ENCODE measurements around the gene HAS3.
"Not testable (repeated sequence)": the region's sequence is repeated elsewhere in the genome, so short reads cannot be mapped to it uniquely, and the experiment has no call there.

Gene HAS3, protein sequence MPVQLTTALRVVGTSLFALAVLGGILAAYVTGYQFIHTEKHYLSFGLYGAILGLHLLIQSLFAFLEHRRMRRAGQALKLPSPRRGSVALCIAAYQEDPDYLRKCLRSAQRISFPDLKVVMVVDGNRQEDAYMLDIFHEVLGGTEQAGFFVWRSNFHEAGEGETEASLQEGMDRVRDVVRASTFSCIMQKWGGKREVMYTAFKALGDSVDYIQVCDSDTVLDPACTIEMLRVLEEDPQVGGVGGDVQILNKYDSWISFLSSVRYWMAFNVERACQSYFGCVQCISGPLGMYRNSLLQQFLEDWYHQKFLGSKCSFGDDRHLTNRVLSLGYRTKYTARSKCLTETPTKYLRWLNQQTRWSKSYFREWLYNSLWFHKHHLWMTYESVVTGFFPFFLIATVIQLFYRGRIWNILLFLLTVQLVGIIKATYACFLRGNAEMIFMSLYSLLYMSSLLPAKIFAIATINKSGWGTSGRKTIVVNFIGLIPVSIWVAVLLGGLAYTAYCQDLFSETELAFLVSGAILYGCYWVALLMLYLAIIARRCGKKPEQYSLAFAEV

DNA sequence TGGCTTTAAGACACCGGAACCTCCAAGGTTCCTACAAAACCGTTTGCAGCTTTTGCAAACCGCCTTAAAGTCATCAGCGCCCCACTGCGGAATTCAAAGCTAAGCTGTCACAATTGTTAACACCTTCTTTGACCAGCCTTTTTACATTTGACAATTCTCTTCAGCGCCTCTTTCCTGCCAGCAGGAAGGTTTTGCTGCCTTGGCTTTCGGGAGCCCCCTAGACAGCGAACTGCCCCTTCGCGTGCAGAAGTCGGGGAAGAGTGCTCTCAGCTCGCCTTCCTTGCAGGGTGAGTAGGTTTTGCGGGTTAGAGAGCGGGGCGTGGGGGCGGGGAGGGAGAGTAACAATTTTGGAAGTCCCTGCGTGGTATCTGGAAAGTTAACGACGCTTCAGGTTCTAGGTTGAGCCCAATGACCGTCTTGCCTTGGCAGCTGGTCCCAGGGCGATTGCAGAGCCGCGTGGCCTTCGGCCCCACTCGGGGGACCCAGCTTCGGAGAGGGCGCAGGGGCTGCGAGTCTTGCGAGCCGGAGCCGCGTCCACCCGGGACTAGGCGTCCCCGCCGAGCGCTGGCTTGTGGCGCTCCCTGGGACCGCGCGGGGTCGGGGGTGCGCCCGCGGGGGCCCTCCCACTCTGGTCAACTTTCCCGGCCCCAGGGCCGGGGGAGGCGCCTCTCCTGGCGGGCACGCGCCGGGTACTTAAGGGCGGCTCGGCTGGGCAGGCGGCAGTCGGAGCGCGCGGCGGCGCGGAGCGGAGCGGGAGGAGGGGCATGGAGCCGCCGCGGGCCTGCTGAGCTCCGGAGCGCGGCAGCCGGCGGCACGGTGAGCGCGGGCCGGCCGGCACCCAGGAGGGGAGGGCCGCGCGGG lies at the start of gene HAS3:
Gene HAS3, plus strand, starts transcription at position 153 of the 861 bp plus-strand sequence. CDS start 3,743 bp downstream, outside the sequence.
- peak; percentile 61 for DNase-seq

DNA sequence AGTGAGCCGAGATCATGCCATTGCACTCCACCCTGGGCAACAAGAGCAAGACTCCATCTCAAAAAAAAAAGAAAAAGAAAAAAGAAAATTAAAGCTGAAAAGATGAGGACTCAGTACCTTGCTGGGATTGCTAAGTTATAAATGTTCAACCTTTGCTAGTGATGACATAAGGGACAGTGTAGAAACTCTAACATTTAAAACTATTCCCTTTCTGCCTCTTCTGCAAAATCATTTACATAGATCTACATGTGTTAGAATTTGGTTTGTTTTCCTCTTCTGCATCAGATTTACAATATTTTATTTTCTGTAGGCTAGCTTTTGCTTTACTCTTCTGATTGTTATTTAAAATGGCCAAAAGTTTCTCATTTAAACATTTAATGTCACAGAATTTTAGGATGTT lies 49.5 kb upstream of the HAS3 start:
- DNase-seq, result no peak

DNA sequence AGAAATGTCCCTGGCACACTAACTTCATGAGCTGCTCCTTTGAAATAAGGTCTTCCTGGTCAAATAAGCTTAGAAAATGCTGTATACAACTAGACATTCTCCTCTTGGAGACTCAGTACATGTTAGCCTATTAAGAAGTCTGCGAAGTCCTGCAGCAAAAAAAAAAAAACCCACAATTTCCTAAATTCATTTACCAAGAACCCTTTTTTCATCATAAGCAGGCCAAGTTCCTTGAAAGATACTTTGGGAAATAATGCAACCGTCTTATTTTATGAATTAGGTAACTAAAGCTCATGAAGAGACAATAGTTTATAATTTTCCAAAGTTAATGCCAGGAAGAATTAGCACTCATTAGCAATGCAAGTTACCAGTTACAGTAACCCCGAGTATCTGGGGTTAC lies 49.0 kb upstream of the HAS3 start:
- DNase-seq, result no peak

DNA sequence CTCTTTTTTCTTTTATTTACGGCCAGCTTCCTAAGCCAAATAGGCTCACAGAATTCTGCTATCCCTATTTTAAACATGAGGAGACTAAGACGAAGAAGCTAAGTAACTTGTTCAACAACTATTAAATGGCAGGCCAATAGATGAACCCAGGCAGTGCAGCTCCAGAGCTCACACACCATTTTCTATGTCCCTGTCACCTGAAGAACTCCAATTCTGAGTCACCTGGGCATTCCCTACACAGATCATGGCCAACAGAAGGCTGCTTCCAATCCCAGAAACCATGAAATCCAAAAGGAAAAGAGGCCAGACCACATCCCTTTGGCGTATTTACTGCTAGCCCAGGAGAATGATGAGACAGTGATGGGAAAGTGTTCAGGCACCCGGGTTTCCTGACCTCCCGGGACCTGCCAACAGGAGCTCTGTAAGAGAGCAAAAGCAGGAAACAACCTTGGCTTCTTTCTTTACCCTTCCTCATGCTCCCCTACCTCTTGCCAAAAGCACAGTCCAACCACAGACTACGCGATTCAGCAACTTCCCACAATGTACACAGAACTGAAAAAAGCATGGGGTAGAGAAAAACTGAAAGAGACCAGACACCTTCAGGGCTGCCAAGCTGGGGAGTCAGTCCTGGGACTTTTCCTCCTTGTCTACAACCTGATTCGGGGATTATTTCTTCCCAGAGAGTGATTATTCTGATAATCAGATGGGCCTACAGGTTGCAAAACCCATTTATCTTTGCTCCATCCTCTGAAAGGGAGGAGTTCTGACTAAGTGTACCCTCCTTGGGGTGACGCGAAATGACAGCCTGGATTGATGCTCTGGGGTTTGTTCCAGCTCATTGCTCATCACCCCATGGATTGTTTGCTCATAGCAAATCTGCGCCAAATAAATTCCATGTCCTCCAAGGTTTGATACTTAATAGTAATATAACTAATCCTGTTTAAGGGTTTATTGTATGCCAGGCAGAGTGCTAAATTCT lies 47.8 kb upstream of the HAS3 start:
- peak; percentile 28 for DNase-seq

DNA sequence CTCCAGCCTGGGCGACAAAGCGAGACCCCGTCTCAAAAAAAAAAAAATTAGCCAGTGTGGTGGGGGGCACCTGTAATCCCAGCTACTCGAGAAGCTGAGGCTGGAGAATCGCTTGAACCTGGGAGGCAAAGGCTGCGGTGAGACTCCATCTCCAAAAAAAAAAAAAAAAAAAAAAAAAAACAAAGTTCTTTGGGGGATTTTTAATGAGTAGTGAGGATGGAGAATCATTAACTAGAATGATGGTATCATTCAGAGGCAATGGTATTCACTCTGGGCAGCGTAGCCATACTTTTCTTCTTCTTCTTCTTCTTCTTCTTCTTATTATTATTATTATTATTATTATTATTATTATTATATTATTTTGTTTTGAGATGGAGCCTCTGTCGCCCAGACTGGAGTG lies 42.0 kb upstream of the HAS3 start:
- not testable (repeated sequence) for DNase-seq

DNA sequence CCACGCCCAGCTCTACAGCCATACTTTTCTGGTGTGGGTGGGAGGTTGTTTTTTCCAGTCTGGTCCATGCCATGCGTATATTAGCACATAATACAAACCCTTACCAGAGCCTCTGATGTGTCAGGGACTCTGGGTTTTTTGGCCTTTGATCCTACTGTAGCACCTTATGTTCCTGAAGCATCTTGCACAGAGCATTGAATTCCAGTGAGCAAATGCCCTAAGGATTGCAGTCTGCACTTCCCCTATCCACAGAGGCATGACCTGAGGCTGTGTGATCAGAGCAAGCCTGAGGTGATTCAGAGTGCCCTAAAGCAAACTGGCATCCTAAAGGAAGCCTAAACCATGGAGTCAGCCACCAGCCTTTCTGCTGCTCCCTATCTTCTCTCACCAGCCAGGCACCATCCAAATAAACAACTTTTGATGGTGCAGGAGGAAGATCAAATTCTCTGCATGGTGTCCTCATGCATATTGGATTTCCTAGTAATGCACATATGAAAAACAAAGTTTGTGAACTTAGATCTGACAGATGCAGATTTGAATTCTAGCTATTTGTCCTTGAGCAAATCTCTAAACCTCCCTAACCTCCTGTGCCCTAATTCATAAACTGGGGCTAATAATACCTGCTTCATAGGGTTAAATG lies 41.2 kb upstream of the HAS3 start:
- no peak for DNase-seq

DNA sequence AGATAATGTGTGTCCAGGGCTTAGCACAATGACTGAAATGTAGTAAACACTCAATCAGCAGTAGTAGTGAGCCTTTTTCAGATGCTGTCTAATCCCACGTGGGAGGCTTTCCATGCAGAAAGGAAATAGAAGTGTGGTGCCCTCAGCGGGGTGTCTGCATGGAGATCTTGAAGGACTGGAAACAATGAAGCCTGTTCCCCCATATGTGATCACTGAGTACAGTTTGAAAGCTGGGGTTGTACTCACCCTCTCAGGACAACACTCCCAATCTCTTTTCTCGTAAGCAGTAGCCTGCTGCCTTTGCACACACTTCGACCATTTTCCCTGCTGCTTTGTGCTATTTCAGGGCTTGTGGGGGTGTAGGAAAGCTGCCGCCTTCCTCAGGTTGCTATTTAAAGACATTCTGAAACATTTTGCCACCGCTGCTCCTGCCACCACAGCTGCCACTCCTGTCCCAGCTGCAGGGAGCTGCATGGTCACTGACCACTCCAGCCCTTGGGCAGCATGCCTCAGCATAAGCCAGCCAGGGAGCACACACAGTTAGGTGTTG lies 40.6 kb upstream of the HAS3 start:
- no peak for DNase-seq

DNA sequence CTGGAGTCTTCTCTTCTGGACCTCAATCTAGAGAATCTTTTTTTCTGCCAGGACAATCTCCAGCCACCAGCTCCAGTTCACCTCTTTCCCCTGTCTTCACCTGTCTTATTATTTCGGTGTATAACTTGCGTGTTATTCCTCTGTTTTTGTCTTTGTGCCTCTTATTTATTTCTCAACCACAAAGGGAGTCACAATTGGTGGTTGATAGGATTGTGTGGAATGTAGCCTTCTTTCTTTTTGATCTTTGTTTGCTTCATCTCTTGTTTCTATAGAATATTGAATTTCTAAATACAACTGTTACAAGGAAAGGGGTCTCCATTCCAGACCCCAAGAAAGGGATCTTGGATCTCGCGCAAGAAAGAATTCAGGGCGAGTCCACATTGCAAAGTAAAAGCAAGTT lies 35.9 kb upstream of the HAS3 start:
- DNase-seq, result no peak

DNA sequence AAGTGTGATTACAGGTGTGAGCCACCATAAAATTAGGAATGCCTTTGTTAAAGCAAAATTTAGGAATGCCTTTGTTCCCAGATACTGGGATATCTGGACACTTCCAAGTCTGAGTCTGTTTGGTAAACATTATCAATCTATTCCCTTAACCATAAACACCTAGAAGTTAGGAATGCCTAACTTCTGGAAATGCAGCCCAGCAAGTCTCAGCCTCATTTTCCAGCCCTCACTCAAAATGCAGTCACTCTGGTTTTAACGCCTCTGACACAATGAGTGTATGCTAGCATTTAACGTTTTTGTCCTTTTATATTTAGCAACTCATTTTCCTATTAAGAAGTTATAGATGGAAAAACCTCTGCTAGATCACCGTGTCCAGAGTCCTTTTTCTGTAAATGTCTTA lies 34.4 kb upstream of the HAS3 start:
- no peak for DNase-seq

DNA sequence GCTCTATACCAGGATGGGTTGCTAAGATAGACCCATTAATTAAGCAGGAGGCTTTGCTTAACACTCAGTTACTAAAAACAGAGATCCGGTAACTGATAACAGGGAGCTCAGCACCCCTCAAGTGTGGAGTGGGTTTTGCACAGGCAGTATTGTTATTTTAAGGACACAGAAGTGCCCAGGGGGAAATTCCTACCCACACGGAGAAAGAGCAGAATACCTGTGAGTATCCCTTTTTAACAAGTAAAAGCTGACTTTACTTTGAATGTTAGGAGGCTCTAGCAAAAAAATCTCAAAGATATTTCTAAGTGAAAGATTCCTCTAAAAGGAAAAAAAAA lies 32.8 kb upstream of the HAS3 start:
- DNase-seq, result no peak

DNA sequence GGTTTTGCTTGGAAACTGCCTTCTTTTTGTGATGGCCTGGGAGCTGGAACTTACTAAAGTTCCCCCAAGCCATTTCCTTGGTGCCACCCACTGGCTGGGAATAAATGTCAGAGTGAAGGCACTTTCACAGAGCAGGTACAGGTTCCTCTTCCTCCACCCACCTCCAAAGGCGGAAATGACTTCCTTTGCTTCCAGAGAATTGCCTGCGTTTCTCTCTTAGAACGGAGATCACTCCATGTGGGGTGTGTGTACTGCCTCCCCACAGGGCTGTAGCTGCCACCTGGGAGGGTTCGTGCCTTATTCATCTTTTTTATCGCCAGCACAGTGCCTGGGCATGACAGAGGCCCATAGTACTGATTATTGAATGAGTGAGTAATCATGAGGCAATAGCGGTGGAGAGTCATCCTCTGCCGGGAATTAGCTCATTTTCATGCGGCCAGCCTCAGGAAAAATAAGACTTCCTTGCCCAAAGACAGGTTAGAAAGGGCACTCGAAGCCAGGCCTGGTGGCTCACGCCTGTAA lies 32.2 kb upstream of the HAS3 start:
- no peak for DNase-seq

DNA sequence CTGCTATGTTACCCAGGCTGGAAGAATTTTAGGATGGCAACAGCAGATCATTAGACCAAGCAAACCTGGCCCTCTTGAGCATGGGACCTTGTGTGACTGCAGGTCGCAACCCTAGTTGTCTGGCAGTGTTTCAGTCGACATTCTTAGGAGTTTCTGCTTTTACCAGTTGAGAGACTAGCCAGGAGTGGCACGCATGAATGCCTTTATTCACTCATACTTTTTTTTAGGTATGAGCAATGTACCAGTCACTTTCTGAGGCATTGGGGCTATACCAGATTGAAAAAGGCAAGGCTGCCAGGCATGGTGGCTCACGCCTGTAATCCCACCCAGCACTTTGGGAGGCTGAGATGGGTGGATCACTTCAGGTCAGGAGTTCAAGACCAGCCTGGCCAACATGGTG lies 28.2 kb upstream of the HAS3 start:
- no peak for DNase-seq

DNA sequence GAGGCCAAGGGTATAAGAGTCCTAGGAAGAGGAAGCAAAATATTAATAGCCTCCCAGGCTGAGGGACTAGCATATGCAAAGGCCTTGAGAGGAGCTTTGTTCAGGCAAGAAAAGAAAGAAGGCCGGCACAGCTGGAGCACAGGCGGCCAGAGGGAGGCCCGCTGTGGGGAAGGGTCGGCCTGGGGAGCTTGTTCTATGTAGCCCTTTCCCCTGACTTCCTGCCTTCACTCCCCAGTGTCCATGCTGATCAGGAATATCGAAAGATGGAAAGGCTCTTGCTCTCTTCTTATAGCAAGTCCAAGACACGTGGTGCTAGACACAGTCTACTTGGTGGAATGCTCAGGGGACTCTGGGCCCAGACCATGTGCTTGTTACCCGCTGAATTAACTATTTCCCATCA lies 27.4 kb upstream of the HAS3 start:
- DNase-seq, result no peak

DNA sequence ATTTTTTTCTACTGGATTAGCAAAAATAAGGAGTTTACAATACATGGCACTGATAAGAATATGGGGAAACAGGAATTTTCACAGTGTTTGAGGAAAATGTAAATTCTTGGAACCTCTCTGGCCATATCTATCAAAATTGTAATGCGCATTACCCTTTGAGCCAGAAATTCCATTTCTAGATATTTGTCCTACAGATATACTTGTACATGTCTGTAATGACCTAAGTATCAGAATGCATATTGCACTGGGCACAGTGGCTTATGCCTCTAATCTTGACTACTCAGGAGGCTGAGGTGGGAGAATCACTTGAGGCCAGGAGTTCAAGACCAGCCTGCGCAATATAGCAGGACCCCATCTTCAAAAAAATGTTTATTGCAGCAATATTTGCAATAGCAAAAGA lies 25.8 kb upstream of the HAS3 start:
- no peak for DNase-seq

DNA sequence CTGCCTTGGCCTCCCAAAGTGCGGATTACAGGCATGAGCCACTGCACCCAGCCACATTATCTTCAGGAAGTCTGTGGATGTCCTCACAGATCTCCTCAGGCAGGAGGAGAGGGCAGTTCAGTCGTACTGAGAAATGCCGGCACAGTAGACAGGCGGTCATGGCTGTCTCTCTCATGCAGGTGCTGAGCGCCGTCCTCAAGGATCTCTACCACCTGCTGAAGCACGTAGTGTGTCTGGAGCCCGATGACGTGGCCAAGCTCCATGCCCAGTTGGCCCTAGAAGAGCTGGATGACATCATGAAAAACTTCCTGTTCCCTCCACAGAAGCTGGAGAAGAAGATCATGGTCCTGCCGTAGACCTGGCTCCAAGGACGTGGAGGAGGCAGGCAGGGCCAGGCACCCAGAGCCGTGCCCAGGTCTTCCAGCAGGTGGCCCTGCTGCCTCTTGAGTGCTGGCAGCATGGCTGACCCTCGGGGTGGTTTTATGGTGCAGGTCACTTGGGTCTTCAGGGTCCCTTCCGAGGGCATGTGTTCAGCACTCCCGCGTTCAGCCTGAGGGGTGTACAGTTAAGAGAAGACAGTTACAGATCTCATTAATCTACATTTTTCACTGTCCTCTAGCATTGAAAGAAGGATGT lies 22.0 kb upstream of the HAS3 start:
- no peak for DNase-seq

DNA sequence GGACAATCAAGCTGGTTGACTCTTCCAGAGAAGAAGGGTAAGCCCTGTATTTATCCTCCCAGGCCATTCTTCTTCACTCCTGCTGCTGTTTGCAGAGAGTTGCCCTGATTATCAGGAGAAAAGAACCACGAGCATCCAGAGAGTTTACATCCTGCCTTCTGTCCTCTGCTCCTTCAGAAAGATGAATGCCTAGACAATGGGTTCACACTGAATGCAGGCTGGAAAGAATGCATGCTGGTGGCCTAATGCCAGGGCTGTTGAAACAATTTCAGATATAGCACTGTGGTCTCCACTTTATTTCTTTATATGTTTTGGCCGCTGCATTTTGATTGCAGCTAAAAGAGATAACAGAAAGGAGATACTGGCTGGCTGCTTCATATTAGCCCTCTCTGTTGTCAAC lies 21.2 kb upstream of the HAS3 start:
- no peak for DNase-seq

DNA sequence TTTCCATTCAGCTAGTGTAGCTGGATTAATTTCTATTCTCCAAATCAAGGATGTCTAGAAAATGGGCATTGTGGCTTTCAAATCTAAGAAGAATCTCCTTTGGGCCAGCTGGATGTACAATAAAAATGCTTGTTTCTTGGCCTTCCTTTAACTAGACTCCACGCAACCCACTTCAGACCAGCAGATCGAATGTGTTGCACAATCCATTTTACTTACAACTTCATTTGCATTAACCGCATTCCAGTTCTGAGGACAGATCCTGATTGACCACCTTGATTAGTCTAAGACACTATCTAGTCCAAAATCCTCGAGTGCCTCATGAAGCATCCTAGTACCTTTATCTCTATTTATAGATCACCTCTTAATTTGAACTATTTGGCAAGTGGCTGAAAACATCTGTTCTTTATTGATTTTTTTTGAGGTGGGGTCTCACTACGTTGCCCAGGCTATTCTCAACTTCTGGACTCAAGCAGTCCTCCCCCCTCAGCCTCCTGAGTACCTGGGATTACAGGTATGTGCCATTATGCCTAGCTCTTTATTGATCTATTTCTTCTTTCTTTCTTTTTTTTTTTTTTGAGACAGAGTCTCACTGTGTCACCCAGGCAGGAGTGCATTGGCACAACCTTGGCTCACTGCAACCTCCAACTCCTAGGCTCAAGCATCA lies 20.3 kb upstream of the HAS3 start:
- DNase-seq, result no peak

DNA sequence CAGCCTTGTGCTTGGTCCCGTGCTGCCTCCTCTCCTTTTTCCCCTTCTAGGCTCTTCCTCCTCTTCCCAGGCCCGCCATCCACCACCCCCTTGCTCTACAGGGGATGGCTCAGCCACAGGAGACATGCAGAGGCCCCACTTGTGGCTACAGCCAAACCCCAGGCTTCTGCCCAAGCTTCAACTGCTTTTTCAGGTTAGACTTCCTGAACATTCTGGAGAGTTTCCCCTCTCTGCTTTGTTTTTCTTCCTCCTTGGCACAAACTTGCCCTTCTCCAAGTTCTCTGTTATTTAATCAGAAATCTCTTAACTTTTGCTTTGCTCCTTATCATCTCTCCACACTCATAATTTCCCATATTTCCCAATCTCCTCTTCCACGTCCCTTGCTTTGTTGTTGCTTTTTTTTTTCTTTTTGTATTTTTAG lies 18.3 kb upstream of the HAS3 start:
- DNase-seq, result no peak

DNA sequence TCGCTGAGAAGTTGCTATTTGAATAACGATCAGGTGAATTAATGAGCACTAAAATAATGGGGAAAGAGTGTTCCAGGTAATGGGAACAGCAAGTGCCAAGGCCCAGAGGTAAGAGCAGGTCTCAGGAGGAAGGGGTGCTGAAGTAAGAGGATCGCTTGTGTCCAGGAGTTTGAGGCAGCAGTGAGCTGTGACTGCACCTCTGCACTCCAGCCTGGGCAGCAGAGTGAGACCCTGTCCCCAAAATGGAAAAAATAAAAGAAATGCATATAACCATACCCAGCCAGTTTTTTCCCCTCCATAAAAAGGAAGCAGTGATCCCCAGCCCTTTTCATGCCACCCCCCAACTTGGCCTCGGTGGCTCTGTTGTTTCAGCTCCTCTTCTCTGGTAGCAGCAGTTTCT lies 16.8 kb upstream of the HAS3 start:
- no peak for DNase-seq

DNA sequence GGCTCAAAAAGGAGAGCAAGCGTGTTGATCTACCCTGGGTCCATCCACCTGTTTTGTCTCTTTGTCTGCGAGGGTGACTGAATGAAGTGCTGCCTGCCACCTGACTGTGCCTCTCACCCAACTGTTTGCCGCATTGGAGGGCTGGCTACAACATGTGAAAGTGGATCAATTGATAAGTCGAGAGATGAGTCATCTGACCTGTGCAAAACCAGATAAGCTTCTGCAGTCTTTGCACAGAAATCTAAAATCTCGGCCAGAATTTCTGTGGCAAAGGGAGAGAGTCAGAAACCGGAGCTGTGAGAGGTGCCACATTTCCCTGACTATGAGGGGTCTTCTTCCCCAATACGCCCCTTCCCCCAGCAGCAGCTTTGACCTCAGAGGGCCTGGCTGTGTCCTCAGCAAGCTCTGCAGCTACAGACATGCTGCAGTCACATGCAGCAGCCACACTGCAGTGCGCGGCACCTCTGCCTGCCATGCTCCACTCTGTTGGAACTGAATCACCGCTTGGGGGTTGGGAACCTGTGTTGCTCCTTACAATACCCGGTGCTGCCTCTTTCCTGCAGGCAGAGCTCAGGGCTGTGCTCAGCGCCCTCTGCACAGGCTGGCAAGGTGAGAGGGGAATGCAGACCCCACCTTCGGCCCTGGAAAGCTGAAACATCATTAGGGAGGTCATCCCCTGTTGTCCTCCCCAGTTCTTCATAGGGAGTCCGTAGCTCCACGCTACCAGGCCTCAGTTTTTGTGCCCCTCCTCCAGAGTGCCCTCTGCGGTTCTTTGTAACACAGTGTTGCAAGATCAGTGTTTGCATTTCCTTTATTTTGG lies 16.2 kb upstream of the HAS3 start:
- no peak for DNase-seq
